WTC11 (cell line): ENCODE measurements around the gene MBD3L1. TPM values are rescaled to one million over a fixed set of nuclear protein-coding genes. Genes with fewer than 3 reads are reported as not detected.

Experiments
- ATAC-seq: fragments of 200-7000 bp; cut with Tn5 transposase; 2 replicates; pipeline ENCODE4 v1.10.0; 2021; ENCODE audit warnings: mild to moderate bottlenecking, moderate library complexity
- CTCF ChIA-PET: fragments of 300-600 bp; sonication (Branson Sonifier 250); formaldehyde crosslinking; loops from one replicate; lab custom pipeline; 2021; ENCODE audit warnings: antibody characterized with exemption; lab: Charles Lee
- POLR2A ChIA-PET: fragments of 350-600 bp; sonication (Branson Sonifier 250); formaldehyde crosslinking; loops from one replicate; lab custom pipeline; 2021; ENCODE audit warnings: antibody characterized with exemption; lab: Charles Lee
- DNase-seq: peaks from one replicate; pipeline ENCODE4 v3.0.0; 2021; ENCODE audit warnings: low spot score
- H3K27ac Mint-ChIP-seq: 2 replicates; pipeline ENCODE4 v1.8.0; 2021; ENCODE audit warnings: mixed read lengths
- H3K27me3 Mint-ChIP-seq: 2 replicates; pipeline ENCODE4 v1.8.0; 2021; ENCODE audit warnings: low read depth, mild to moderate bottlenecking, moderate library complexity, mixed read lengths
- H3K36me3 Mint-ChIP-seq: 2 replicates; pipeline ENCODE4 v1.8.0; 2021; ENCODE audit warnings: mixed read lengths
- H3K4me1 Mint-ChIP-seq: 2 replicates; pipeline ENCODE4 v1.8.0; 2022; ENCODE audit warnings: mixed read lengths
- H3K4me3 Mint-ChIP-seq: 2 replicates; pipeline ENCODE4 v1.8.0; 2021; ENCODE audit warnings: mild to moderate bottlenecking, moderate library complexity, mixed read lengths
- H3K9me3 Mint-ChIP-seq: 2 replicates; pipeline ENCODE4 v1.8.0; 2021; ENCODE audit warnings: mixed read lengths
- ATF3 ChIP-seq: sonication (generic); formaldehyde crosslinking; conservative IDR thresholded peaks from 2 replicates; pipeline ENCODE4 v1.8.1; 2022; ENCODE audit warnings: mild to moderate bottlenecking, missing genetic modification reagents
- CBFB ChIP-seq: sonication (generic); formaldehyde crosslinking; IDR thresholded peaks from 2 replicates; pipeline ENCODE4 v1.8.1; 2022; ENCODE audit warnings: mild to moderate bottlenecking, low read depth, missing genetic modification reagents
- CREB1 ChIP-seq: sonication (generic); formaldehyde crosslinking; IDR thresholded peaks from 2 replicates; pipeline ENCODE4 v1.8.0; 2023; ENCODE audit warnings: mild to moderate bottlenecking, missing genetic modification reagents
- CREM ChIP-seq: sonication (generic); formaldehyde crosslinking; IDR thresholded peaks from 2 replicates; pipeline ENCODE4 v1.8.1; 2022; ENCODE audit warnings: mild to moderate bottlenecking, missing genetic modification reagents, moderate library complexity
- E2F1 ChIP-seq: sonication (generic); formaldehyde crosslinking; IDR thresholded peaks from 2 replicates; pipeline ENCODE4 v1.8.0; 2022; ENCODE audit warnings: mild to moderate bottlenecking, missing genetic modification reagents
- E2F4 ChIP-seq: sonication (generic); formaldehyde crosslinking; IDR thresholded peaks from 2 replicates; pipeline ENCODE4 v1.8.1; 2022; ENCODE audit warnings: low read depth, mild to moderate bottlenecking, moderate library complexity, missing genetic modification reagents, borderline replicate concordance
- E2F5 ChIP-seq: sonication (generic); formaldehyde crosslinking; IDR thresholded peaks from 2 replicates; pipeline ENCODE4 v1.8.1; 2022; ENCODE audit warnings: mild to moderate bottlenecking, moderate library complexity, missing genetic modification reagents
- ESRRA ChIP-seq: sonication (generic); formaldehyde crosslinking; IDR thresholded peaks from 2 replicates; pipeline ENCODE4 v1.8.1; 2022; ENCODE audit warnings: mild to moderate bottlenecking, missing genetic modification reagents, borderline replicate concordance
- FOXP4 ChIP-seq: sonication (generic); formaldehyde crosslinking; IDR thresholded peaks from 2 replicates; pipeline ENCODE4 v1.8.0; 2022; ENCODE audit warnings: mild to moderate bottlenecking, missing genetic modification reagents
- GTF2I ChIP-seq: fragments of 250-450 bp; sonication (Bioruptor Pico); conservative IDR thresholded peaks from 2 replicates; pipeline ENCODE4 v1.4.0; 2021; ENCODE audit warnings: mild to moderate bottlenecking
- NFYB ChIP-seq: sonication (generic); formaldehyde crosslinking; conservative IDR thresholded peaks from 2 replicates; pipeline ENCODE4 v1.8.0; 2022; ENCODE audit warnings: low read depth, missing genetic modification reagents
- SMAD3 ChIP-seq: sonication (generic); formaldehyde crosslinking; IDR thresholded peaks from 2 replicates; pipeline ENCODE4 v1.8.0; 2022; ENCODE audit warnings: missing genetic modification reagents, mild to moderate bottlenecking, borderline replicate concordance
- ZNF121 ChIP-seq: sonication (generic); formaldehyde crosslinking; IDR thresholded peaks from 2 replicates; pipeline ENCODE4 v1.8.0; 2023; ENCODE audit warnings: missing genetic modification reagents
- ZNF138 ChIP-seq: sonication (generic); formaldehyde crosslinking; conservative IDR thresholded peaks from 2 replicates; pipeline ENCODE4 v1.8.1; 2022; ENCODE audit warnings: mild to moderate bottlenecking, moderate library complexity, missing genetic modification reagents
- ZNF532 ChIP-seq: fragments of 250-450 bp; sonication (Bioruptor Pico); IDR thresholded peaks from 2 replicates; pipeline ENCODE4 v1.9.0; 2021; ENCODE audit warnings: mild to moderate bottlenecking, borderline replicate concordance
- total RNA-seq: library from RNA; stranded (reverse); gene quantifications from 3 replicates; pipeline ENCODE4 v1.2.3, GENCODE V29; 2021

MBD3L1 gene
- total RNA-seq, 1 experiment from 2014 or later: not detected

- peaks cover 17% of the 10 kb centered on the region for H3K36me3 Mint-ChIP-seq
- no peaks in the 10 kb centered on the region for H3K4me1 Mint-ChIP-seq
- H3K27ac Mint-ChIP-seq: no peak overlapping the region
- POLR2A ChIA-PET: no interaction called here
- DNase-seq (no peak), ATAC-seq (no peak)
- H3K4me3 Mint-ChIP-seq: no peak overlapping the region
- CTCF ChIA-PET: no interaction called here
- TF ChIP-seq GTF2I (CRISPR knock-in tag) (no peak), SMAD3 (no peak), CBFB (no peak), ZNF138 (CRISPR knock-in tag) (no peak), ESRRA (no peak), CREM (CRISPR knock-in tag) (no peak), ZNF121 (no peak), FOXP4 (no peak), ATF3 (CRISPR knock-in tag) (no peak), ZNF532 (CRISPR knock-in tag) (no peak), E2F5 (no peak), E2F4 (CRISPR knock-in tag) (no peak), NFYB (no peak), E2F1 (CRISPR knock-in tag) (no peak), CREB1 (CRISPR knock-in tag) (no peak)
- H3K9me3 Mint-ChIP-seq: no peaks in the 10 kb centered on the region; the same call in 1 of the 2 replicates
- H3K27me3 Mint-ChIP-seq: peaks cover 4% of the 10 kb centered on the region; the same call in 1 of the 2 replicates
Measured at GRCh38 chr19:8884416-8884815, 52.2 kb downstream of the MBD3L1 start.

GRCh38 chr19:8887364-8887763 is 55.2 kb downstream of the MBD3L1 start:
- ChIA-PET POLR2A (no interaction called here), CTCF (no interaction called here)
- no peak for TF ChIP-seq GTF2I (CRISPR knock-in tag)
- no peak for DNase-seq
- Mint-ChIP-seq H3K27ac (no peak overlapping the region), H3K4me1 (no peaks in the 10 kb centered on the region), H3K36me3 (no peaks in the 10 kb centered on the region; the same call in 1 of the 2 replicates), H3K4me3 (no peak overlapping the region), H3K9me3 (no peaks in the 10 kb centered on the region), H3K27me3 (peaks cover 4% of the 10 kb centered on the region; the same call in 1 of the 2 replicates)
- no peak for ATAC-seq
